Stimulated activated CD4-positive, alpha-beta T cell treated with anti-CD3 and anti-CD28 coated beads, TNF-alpha, amount 100 ng/mL, for 1 hour (primary cell): ENCODE data around the gene AAK1.
"Not testable (repeated sequence)": the region's sequence is repeated elsewhere in the genome, so short reads cannot be mapped to it uniquely, and the experiment has no call there.

Experiments
- DNase-seq, 3 donors: peaks; one replicate each; pipeline ENCODE4 v3.0.0-alpha.2; 2020; ENCODE audit warnings: low read depth in 3 of 3, low spot score in 1 of 3

Gene AAK1

GRCh38 chr2:69660637-69661036, 17.1 kb upstream of the AAK1 start:
- DNase-seq, result no peak

- no peak for DNase-seq
Observed at GRCh38 chr2:69659941-69660483, 16.5 kb upstream of the AAK1 start.

DNA sequence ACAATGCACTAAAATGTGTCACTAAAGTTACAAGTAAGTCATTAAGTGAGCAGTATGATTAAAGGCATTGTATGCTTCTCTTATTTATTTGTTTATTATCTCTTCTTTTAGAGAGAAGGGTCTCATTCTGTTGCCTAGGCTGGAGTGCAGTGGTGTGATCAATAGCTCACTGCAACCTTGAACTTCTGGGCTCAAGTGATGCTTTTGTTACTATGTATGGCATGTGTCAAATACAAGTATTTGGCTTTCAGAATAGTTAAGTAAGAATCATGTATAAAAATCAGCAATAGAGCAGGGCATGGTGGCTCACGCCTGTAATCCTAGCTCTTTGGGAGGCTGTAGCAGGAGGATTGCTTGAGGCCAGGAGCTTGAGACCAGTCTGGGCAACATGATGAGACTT, 15.8 kb upstream of the AAK1 start:
- DNase-seq, result no peak

GRCh38 chr2:69652206-69652605, 8.7 kb upstream of the AAK1 start:
- DNase-seq, result no peak

DNA sequence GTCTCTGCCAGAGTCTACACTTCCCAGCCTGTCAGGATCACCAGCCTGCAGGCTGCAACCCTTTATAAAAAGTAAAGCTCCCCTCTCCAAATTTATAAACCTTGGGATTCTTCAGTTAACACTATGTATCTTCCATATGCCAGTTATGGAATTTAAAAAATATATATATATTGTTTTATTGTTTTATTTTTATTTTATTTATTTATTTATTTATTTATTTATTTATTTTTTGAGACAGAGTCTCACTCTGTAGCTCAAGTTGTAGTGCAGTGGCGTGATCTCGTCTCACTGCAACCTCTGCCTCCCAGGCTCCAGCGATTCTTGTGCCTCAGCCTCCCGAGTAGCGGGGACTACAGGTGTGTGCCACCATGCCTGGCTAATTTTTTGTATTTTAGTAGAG, 3.7 kb upstream of the AAK1 start:
- not testable (repeated sequence) for DNase-seq

DNA sequence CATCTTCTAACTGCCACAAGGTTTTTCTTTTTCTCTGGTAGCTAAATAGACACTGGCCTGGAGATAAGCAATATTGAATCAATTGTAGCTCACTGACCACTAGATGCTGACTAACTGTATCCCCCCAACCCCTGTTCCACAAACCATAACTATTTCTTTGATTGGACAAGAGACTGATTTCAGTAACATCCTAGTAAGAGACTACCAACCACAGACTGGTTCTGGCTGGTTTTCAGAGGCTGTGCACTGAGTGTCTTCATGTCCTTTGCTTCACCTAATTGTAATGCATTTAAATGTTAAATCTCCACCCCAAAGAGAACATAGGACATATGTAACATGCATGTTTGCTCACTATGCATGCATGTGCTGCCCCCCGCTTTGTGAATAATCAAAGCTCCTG, 3.2 kb upstream of the AAK1 start:
- no peak for DNase-seq

- DNase-seq, result no peak
Observed at GRCh38 chr2:69645921-69646320, 2.4 kb upstream of the AAK1 start.

DNA sequence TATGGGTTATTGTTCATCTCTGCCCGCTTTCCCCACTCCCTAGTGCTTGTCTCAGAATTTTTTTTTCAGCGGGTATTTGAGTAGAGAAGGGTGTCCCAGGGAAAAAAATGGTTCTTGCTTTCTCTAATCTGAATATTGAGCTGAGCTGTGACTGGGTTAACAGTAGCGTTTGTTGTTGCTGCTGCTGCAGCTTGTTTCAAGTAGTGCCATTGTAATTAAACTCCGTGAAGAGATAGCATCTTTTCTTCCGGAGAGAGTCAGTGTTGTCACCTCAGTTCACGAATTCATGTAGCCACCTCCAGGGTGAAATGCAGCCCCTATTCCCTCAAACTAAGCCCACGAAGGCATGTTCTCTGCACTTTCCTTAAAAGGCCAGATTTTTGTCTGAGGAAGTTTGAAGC, 1.5 kb upstream of the AAK1 start:
- no peak for DNase-seq

- DNase-seq, result no peak
Observed at GRCh38 chr2:69644506-69644979, 1.0 kb upstream of the AAK1 start.

GRCh38 chr2:69642709-69643601, 584 bp downstream of the AAK1 start:
- peak in 2 of 3 donors; percentile 11 to 35 for DNase-seq

GRCh38 chr2:69641887-69642708, 1.4 kb downstream of the AAK1 start:
- no peak for DNase-seq

DNA sequence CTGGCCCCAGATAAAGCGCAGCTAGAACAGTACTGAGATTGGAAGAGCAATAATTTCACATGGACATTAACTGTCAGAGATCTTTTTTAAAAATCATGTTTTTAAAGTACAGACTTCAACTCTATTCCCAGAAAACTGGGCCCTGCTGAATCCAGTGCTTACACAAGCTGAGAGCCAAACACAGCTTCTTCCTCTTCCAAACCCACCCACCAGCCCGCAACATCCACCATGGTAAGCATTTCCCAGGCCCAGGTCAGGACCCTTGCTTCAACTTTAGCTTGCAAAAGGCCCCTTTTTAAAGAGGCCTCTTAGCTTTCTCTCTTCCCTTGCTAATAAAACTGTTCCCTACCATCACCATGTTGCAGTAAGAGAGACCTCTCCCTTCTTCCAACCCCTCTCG, 2.1 kb downstream of the AAK1 start:
- DNase-seq, result no peak

DNA sequence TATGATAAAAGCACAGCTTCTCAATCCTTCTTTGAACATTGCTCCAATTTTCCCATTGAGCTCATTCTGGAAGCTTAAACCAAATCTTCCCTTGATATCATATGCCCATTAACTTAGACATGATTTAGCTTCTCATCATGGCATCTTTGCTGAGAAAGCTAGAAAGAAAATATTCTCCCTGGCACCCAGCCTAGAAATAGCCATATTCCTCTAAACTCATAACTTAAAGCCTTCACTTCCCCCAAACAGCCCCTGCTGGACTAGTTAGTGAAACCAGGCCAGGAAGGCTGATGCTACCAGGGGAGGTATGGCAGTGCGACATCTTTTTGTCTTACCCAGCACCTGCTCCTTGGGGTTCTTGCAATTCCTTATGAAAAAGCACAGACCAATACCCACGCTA, 4.3 kb downstream of the AAK1 start:
- no peak for DNase-seq

DNA sequence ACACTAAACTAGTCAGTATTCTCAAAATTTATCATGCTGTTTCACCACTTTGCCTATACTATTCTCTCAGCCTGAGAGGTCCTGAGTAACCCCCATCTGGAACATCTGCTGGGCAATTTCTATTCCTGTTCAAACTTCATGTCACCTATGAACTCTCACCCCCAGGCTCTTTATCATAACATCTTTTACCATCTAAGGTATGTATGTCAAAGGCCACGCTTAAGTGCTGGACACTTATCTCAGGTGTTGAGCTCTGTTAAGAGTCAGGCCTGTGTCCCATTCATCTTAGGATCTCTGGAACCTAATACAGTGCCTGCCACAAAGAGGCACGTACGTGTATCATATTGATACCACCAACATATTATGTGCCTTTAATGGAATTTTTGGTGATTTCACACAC, 4.9 kb downstream of the AAK1 start:
- DNase-seq, result no peak

DNA sequence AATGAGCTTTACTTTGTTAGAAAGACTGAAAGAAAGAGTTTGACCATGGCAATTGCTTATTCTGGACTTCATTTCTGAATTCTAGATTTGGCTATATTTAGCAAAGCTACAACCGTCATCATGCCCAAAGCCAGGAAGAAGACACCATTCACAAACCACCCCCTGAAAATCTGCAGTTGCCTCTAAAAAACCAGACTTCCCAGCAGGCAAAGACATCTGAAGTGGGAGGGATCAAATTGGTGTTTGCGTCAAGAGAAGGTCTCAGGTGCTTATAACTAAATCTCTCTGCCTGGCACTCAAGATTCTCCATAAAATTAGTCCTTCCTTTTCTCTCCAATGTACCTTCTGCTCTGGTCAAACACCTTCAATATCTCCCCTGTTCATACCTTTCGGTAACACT, 5.6 kb downstream of the AAK1 start:
- DNase-seq, result no peak

- no peak for DNase-seq
Observed at GRCh38 chr2:69636395-69636794, 7.1 kb downstream of the AAK1 start.

DNA sequence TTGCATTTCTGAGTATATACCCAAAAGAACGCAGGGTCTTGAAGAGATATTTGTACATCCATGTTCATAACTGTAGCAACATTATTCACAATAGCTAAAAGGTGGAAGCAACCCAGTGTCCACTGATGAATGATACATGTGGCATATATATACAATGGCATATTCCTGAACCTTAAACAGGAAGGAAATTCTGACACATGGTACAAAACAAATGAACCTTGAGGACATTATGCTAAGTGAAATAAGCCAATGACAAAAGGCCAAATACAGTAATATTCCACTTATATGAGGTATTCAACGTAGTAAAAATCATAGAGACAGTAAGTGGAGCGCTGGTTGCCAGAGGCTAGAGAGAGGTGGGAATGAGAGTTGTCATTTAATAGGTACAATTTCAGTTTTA, 8.1 kb downstream of the AAK1 start:
- DNase-seq, result no peak

DNA sequence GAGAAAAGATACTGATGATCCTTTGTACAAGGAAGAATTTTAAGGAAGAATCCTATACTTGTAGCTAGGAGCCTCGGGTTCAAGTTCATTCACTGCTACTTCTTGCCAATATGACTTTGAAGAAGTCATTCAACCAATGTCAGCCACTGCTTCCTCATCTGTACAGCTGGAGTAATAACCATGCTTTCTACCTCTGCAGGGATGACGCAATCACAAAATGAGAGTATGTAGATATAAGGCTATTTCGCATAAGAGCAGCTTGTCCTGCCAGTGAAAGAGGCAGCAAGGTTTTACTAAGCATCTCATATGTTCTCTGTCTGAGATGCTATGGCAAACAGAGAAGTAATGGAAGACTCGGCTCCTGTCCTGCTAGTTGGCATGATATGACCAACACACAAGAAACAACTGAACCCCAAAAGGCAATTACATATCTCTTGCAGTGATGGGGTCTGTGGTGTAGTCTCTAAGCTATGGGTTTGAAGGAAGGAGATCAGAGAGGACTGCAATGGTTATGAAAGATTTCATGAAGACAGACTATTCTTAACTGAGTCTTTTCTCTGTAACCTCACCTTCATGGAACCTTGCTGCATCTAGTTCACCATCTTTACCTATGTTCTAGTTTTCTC, 9.2 kb downstream of the AAK1 start:
- DNase-seq, result no peak

DNA sequence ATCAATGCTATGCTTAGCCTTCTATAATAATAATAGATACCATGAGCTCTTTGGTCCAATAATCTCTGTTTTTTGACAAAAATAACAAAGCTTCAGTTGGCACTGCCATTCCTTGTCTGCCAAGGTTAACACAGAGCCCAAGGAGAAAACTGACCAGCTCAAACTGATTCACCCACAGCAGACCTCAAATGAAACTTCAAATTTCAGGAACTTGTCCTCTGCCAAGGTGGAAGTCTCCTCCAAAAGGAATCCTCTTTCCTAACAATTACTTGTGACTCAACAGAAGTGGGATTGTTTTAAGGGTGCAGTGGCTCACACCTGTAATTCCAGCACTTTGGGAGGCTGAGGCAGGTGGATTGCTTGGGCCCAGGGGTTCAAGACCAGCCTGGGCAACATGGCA, 12.1 kb downstream of the AAK1 start:
- no peak for DNase-seq

DNA sequence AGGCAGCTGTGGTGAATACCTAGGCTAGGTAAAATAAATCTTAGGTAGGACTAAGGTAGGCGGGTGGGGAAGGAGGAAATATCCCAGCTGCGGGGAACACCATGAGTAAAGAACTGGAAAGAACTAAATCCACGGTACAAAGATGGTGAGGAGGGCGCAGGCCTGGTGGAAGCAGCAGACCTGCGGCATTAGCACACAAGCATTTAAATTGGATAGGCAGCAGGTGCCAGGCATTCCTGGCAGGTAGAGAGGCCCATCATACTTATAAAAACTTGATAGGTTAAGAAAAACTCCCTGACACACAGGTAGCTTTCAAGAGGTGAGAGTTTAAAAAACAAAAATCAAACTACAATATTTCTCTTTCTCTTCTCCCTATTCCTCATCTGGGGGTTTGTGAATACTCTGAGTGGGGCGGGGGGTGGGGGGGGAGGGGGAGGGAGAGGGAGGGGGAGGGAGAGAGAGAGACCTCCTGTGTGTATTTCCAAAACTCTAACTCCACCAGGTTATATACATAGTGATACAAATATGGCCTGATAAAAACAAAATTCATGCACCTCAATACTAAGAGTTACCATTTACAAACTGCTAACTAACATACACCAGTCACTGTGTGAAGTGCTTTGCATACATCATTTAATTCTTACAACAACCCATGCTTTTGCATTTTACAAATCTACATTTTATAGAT, 13.5 kb downstream of the AAK1 start:
- DNase-seq, result no peak
